ENCODE results near the gene MAPK7.

DNA sequence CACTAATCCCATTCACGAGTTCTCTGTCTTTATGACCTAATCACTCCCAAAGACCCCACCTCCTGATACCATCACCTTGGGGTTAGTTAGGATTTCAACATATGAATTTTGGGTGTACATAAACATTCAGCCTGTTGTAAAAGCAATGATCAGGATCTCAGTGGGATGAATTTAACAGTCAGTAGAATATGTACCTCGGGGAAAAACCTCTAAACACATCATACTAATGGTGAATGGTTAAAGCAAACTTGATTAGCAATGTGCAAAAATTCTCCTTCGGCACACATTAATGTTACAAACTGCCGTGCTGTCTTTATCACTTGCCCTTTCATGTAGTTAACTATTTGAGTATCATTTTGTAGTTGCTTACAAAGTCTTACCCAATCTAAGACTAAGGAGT lies 42.9 kb downstream of the MAPK7 start:
- TF ChIP-seq GATA2 (IDR thresholded peaks at IDR 0.05; ENCODE audit: low read depth, low read length): no peak
- no peak for TF ChIP-seq GATA3 (IDR thresholded peaks at IDR 0.05; ENCODE audit: low read depth, low read length)
